Measurements from ENCODE around the gene RANBP1. TPM values are rescaled to one million over a fixed set of nuclear protein-coding genes. Genes with fewer than 3 reads are reported as not detected.

RANBP1 gene
- total and polyA plus RNA-seq, 9 of the 15 experiments (the other 6 are each of a cell fraction or from before 2014, with no cell fraction given): 162 to 2,891 (median 1,289) TPM

GRCh38 chr22:20169253-20169822, 53.4 kb downstream of the RANBP1 start (continued):
- TF ChIP-seq KAT7 (CRISPR knock-in tag; IDR thresholded peaks at IDR 0.05; ENCODE audit: borderline replicate concordance) (no peak), MCM3 (IDR thresholded peaks at IDR 0.05) (no peak), ZKSCAN1 (IDR thresholded peaks at IDR 0.05; ENCODE audit: low read depth, low read length) (no peak), SRSF9 (IDR thresholded peaks at IDR 0.05; ENCODE audit: borderline replicate concordance, low read depth, low read length) (no peak), BRCA1 (IDR thresholded peaks at IDR 0.05) (no peak), BRCA1 (CRISPR knock-in tag; IDR thresholded peaks at IDR 0.05) (0 out of 2 replicates have a peak, but pooled peaks have one; percentile 63), NUFIP1 (IDR thresholded peaks at IDR 0.05; ENCODE audit: partially characterized antibody) (no peak), STAG1 (CRISPR knock-in tag; IDR thresholded peaks at IDR 0.05; ENCODE audit: borderline replicate concordance) (peak; percentile 13; the same call in 1 of the 2 replicates), MED1 (CRISPR knock-in tag; IDR thresholded peaks at IDR 0.05; ENCODE audit: borderline replicate concordance) (0 out of 2 replicates have a peak, but pooled peaks have one; percentile 34)

GRCh38 chr22:20170170-20170569, 54.3 kb downstream of the RANBP1 start:
- Histone ChIP-seq H3K9ac (ENCODE audit: insufficient read depth in 1 of 2, low read depth in 2 of 2, low read length in 2 of 2) (peak overlapping the region in 1 of 2 experiments; percentile 29; a peak in 2 of 4 replicates), H3K27me3 (ENCODE audit: control insufficient read depth in 2 of 2, insufficient read depth in 2 of 2, low read length in 2 of 2) (peaks cover 77 to 96% of the 10 kb centered on the region in 2 experiments; a peak in 4 of 5 replicates), H3K27ac (ENCODE audit: extremely low read depth, low read depth, low read length) (no peak overlapping the region), H4K20me1 (replicated peaks; ENCODE audit: control insufficient read depth, insufficient read depth, low read length) (peaks cover 51% of the 10 kb centered on the region), H3K4me3 (no peak overlapping the region), H3K9me3 (replicated peaks; ENCODE audit: control insufficient read depth, insufficient read depth, low read depth, low read length) (no peaks in the 10 kb centered on the region), H3K4me2 (ENCODE audit: insufficient read depth, low read length) (no peak overlapping the region), H2AFZ (ENCODE audit: low read depth, low read length) (no peak overlapping the region), H3K36me3 (ENCODE audit: control insufficient read depth, insufficient read depth, low read length) (no peaks in the 10 kb centered on the region), H3K9me1 (ENCODE audit: control insufficient read depth, insufficient read depth, low read length) (no peaks in the 10 kb centered on the region), H3K4me1 (replicated peaks in 1 of 2; ENCODE audit: control insufficient read depth in 2 of 2, insufficient read depth in 2 of 2, low read length in 2 of 2) (peaks cover 0 to 41% of the 10 kb centered on the region in 2 experiments; a peak in 1 of 5 replicates), H3K79me2 (ENCODE audit: control insufficient read depth, insufficient read depth, low read length) (no peaks in the 10 kb centered on the region)
- DNase-seq (ENCODE audit: extremely low read depth in 1 of 4, low spot score in 3 of 4) (no peak), FAIRE-seq (no peak), ATAC-seq (no peak)
- in situ Hi-C loops (cut with MboI): loop anchor here (25.0 kb wide), 1 partner anchor 517 kb away; no protein-coding TSS in a partner anchor
- WGBS (ENCODE audit: insufficient coverage, low coverage, missing lambda C conversion rate): under 1% methylated on average over 13 of the region's 13 CpGs
- POLR2A ChIA-PET: no interaction called here
- CTCF ChIA-PET (ENCODE audit: low intra/inter-chr PET ratio): no interaction called here
- intact Hi-C loops (cut with micrococcal nuclease): no loop called here
- BruUV-seq (replicated peaks): no TSS peak
- TF ChIP-seq ZNF3 (CRISPR knock-in tag; IDR thresholded peaks at IDR 0.05): no peak
- 0 out of 2 replicates have a peak, but pooled peaks have one; percentile 22 for TF ChIP-seq RBFOX2 (IDR thresholded peaks at IDR 0.05; ENCODE audit: low read depth, low read length)
- 0 out of 2 replicates have a peak, but pooled peaks have one; percentile 52 for TF ChIP-seq IRF2 (CRISPR knock-in tag; IDR thresholded peaks at IDR 0.05)
- TF ChIP-seq ZNF592 (IDR thresholded peaks at IDR 0.05): no peak
- TF ChIP-seq DACH1 (IDR thresholded peaks at IDR 0.05; ENCODE audit: partially characterized antibody): no peak
- 0 out of 2 replicates have a peak, but pooled peaks have one; percentile 32 for TF ChIP-seq MCM3 (IDR thresholded peaks at IDR 0.05)
- no peak for TF ChIP-seq ZNF444 (CRISPR knock-in tag; IDR thresholded peaks at IDR 0.05)
- TF ChIP-seq CTCFL (IDR thresholded peaks at IDR 0.05; ENCODE audit: borderline replicate concordance, insufficient read depth, low read depth, low read length, poor library complexity, severe bottlenecking): no peak

All from K562 (cell line).